Pulmonary artery endothelial cell (primary cell): ENCODE results near the gene CENPN. TPM values are rescaled to one million over a fixed set of nuclear protein-coding genes. Genes with fewer than 3 reads are reported as not detected.

Source experiments
- DNase-seq: peaks from one replicate; pipeline ENCODE4 v3.0.0-alpha.2; 2011; ENCODE audit warnings: low read depth, low spot score
- total RNA-seq: library from RNA; depleted of rRNA; stranded (reverse); fragments of >200 nt; gene quantifications from 2 replicates; pipeline ENCODE4 v1.2.3, GENCODE V29; 2014

CENPN gene
- total RNA-seq, 1 donor from 2014 or later, result 43.7 TPM

DNA sequence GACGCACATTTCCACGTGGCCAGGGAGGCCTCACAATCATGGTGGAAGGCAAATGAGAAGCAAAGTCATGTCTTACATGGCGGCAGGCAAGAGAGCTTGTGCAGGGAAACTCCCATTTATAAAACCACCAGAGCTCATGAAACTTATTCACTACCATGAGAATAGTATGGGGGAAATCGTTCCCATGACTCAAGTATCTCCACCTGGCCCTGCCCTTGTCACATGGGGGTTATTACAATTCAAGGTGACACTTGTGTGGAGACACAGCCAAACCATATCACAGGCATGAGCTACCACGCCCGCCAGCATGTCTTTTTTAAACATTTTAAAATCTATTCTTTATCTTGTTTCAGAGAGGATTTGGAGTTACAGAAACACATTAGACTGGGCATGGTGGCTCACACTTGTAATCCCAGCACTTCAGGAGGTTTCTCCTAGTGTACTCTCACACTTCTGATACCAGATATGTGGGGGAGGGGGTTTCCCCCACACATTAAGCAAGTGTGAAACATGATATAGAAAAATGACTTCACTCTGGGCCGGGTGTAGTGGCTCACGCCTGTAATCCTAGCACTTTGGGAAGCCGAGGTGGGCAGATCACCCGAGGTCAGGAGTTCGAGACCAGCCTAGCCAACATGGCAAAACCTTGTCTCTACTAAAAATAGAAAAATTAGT lies 23.1 kb downstream of the CENPN start:
- no peak for DNase-seq

DNA sequence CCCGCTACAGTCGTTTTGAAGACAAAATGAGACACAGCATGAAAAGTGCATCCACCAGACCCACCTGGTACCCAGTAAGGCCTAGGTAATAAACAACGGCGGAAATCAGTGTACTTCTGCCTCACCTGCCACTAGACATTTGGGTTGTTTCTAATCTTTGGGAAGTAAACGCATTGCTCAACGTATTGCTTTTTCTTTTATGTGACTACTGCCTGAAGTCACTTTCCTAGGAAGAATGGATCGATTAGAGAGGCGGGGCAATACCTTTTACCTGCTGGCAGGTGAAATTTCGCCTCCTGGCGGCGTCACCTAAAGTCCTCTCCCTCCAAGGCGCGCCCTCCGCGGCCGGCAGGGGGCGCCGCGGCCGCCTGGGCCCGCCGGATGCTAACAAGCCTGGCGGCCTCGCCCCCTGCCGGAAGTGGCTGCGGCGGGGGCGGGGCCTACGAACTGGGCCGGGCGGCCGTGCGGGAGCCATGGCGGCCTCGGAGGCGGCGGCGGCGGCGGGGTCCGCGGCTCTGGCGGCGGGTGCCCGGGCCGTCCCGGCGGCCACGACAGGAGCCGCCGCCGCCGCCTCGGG lies 28.5 kb downstream of the CENPN start, which contains the start of gene ATMIN:
ATMIN (plus strand) TSS at position 445 of the 577 bp plus-strand sequence; CDS start at position 474, 29 bp downstream.
- DNase-seq, result peak; percentile 29

DNA sequence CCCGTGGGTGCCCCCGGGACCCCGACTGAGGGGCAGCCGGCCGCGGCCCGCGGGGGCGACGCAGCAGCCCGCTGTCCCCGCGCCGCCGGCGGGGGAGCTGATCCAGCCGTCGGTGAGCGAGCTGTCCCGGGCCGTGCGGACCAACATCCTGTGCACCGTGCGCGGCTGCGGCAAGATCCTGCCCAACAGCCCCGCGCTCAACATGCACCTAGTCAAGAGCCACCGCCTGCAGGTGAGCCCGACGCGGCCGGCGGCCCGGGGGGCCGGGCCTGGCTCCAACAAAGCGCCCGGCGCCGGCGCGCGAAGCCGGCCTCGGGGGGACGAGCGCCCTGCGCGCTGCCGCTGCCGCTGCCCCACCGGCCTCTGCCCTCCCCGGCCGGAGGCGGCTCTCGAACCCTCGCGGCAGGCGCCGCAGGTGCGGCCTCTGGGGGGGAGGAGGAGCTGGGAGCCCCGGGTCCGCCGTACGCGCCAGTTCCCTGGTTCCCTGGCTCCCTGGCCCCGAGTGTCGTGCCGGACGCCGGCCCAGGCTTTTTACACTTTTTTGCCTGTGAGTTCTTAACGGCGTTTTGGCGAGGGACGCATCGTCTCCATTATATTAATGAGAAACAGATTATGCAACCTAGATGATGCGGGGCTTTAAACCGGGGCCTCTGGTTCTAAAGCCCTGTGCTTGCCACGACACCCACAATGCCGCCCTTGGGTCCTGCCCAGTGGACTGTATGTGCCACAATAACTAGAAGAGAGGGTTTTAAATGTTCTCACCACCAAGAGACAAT lies 29.1 kb downstream of the CENPN start:
- no peak for DNase-seq

DNA sequence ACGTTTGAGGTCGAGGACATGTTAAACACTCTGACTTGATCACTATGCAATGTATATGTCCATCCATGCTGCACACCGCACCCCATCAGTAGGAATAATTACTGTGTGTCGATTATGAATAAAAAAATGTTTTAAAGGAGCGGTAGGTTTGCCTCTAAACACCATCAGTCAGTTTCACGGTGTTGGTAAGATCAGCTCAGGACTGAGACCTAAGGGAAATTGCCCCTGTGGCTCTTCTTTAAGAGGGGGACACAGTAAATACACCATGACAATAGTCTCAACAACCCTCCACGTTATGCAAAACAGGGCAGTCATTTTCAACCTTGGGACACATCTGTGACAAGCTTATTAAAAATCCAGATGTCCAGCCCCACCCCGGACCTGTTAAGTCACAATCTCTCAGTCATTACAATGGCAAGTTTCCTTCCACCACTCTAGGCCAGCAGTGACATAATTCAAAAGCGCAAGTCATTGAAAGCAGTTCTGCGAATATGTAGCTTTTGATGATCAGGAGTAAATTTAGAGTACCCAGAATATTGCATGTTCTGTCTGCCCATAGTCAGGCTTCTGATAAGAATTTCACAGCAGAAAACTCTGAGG lies 29.8 kb downstream of the CENPN start:
- DNase-seq, result no peak

GRCh38 chr16:81040131-81040530 lies 33.1 kb downstream of the CENPN start:
- DNase-seq, result no peak

GRCh38 chr16:81040842-81041241 lies 33.8 kb downstream of the CENPN start:
- DNase-seq, result no peak

DNA sequence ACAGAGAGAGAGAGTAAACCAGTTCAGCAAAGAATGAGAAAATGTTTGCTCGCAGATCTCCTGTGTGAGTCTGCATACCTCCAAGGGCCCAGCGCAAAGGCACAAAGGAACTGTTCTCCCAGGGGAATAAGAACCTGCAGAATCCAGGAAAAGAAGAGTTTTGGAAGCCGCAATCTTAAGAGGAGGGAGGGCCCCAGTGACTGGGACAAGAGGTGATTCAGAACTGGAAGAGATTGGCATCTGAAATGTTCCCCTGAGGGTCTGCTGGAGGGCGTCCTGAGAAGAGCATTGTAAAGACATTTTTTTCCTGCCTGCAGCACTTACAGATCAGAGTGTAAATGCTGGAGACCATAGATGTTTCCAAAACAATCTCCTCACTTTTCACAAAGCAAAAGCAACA lies 34.7 kb downstream of the CENPN start:
- DNase-seq, result no peak

DNA sequence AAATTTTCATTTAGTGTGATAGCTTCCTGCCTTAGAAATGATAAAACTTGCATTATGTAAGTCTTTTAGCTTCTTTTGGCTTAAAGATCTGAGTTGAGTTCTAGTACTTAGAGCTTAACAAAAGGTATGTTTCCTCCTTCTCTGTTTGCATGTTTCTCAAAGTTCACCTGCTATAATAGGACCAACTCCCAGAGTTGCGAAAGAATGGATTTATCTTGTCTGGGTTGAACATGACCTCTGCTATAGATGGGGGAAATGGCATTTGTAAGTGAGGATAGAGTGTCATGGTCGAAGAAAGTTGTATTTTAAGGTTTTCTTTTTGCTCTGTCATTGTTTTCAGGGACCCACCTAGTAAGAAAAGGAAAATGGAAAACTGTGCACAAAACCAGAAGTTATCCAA lies 35.8 kb downstream of the CENPN start:
- DNase-seq, result no peak

GRCh38 chr16:81053761-81054160 lies 46.7 kb downstream of the CENPN start:
- no peak for DNase-seq

GRCh38 chr16:81060576-81061306 lies 53.7 kb downstream of the CENPN start:
- DNase-seq, result no peak

GRCh38 chr16:81061307-81061640 lies 54.3 kb downstream of the CENPN start:
- no peak for DNase-seq

- no peak for DNase-seq
These were observed 55.0 kb downstream of the CENPN start for GRCh38 chr16:81061871-81062608.

GRCh38 chr16:81066681-81067080 lies 59.7 kb downstream of the CENPN start:
- DNase-seq, result no peak

DNA sequence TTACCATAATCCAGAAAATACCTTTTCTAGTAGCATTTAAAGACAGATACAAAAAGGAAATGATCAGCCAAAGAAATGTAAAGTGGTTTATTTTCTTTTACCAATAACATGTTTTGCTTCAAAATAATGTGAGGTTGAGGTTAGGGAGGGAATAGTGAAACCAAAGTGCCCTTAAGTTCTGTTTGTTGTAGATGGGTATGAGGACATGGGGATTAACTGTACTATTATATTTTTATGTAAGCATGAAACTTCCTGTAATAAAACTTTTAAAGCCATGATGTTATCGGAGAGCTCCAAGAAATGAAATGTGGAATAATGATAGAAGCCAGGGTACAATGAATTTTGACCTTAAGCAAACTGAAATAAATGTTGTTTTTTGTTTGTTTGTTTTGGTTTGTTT lies 60.2 kb downstream of the CENPN start:
- no peak for DNase-seq

DNA sequence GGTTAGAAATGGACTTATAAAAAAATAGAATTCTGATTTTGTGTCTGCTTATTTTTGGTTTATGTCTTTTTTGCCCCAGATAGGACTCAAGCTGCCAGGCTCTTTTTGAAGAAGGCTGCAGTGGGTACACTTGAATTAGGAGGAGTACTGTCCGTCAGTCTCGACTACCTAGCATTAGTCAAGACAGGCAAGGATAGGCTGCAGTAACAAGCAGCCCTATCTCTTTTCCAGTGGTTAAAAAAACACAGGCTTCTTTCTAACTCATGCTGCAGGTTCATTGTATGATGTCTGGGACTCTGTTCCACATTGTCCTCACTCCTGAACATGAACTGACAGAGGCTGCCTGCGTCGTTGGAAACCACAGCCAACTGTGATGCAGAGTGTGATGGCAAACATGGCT lies 62.0 kb downstream of the CENPN start:
- no peak for DNase-seq

DNA sequence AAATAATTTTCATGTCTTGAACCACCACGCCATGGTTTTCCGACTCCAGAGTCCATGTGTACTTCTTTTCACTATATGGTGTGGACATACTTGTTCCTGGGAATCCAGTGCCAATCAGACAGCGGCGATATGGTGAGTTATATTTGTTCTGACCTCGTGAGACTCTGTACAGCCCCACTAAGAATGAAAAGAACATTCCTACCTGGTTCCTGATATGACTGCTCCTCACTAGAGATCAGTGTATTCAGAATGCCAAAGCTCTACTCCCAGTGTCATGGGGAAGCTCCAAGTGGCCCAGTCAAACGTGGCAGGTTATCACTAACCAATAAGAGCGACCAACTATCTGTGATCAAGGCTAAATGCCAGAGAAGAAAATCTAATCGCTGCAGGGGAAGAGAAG lies 64.0 kb downstream of the CENPN start:
- no peak for DNase-seq

DNA sequence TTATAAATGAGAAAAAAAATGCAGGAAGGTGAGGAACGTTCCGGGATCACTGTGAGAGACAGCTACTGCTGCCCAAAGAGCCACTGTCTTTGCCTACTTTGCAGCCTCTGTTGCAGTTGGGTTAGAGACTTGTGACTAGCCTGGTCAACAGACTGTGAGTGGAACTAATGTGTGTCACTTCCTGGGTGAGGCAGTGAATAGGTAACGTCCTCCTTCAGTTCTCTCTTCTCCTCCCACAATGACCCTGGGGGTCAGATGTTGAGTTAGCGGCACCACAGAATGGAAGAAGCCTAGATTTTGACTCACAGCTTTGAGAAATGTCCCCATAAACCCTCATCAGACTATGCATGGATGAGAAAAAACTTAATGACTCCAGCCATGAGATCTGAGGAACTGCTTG lies 64.8 kb downstream of the CENPN start:
- DNase-seq, result no peak

DNA sequence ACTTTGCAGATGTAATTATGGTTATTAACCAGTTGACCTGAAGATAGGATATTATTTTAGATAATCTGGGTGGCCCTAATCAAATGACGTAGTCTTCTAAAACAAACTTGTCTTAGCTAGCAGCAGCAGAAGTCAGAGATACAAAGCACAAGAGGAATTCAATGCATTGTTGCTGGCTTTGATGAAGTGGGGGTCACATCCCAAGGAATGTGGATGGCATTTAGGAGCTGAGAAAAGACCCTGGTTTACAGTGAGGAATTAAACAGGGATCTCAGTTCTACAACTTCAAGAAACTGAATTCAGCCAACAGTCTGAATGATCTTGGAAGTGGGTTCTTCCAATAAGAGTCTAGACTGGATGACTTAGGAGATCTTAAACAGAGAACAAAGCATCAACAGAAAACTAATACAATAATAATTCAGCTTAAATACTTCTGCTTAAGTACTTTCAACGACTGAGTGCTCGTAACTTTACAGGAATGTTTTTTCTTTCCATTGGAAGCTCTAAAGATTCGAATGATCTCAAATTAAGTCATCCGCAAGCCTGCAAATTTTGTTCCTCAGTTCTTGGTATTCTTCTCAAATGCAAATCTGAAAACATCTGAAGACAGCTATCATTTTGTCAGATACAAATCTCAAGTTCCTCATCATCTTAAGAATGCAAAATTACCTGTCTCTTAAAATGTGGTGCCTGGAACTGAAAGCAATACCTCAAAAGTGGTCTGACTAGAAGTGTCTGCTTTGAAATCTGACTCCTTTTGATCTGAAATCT lies 66.7 kb downstream of the CENPN start:
- DNase-seq, result no peak

- peak; percentile 40 for DNase-seq
These were observed 69.6 kb downstream of the CENPN start for GRCh38 chr16:81076566-81077075.
